ENCODE data around the gene RFT1. TPM values are rescaled to one million over a fixed set of nuclear protein-coding genes. Genes with fewer than 3 reads are reported as not detected.

The RFT1 gene
- total and polyA plus RNA-seq, 4 donors, result 10.8 to 23.1 (median 21.6) TPM

- DNase-seq (peak; percentile 41 to 48 (median 43)), ATAC-seq (ENCODE audit: insufficient read depth, low FRiP score) (no peak)
- H3K9ac ChIP-seq (ENCODE audit: insufficient read depth in 1 of 2, low read length in 2 of 2), result peak overlapping the region; percentile 3 to 55
- peaks cover 0 to 9% (median 0%) of the 10 kb centered on the region in 4 donors for H3K36me3 ChIP-seq (ENCODE audit: control insufficient read depth in 4 of 4, insufficient read depth in 4 of 4, low read length in 4 of 4)
- no peak for TF ChIP-seq CTCF (IDR thresholded peaks at IDR 0.05; ENCODE audit: control extremely low read depth, extremely low read depth)
- peak overlapping the region in 1 of 2 donors; percentile 89 for H3K27ac ChIP-seq (ENCODE audit: low read depth in 1 of 2, low read length in 1 of 2)
- peaks cover 0 to 40% (median 27%) of the 10 kb centered on the region in 5 donors for H3K4me1 ChIP-seq (ENCODE audit: control insufficient read depth in 5 of 5, insufficient read depth in 5 of 5, low read length in 5 of 5)
- H3K4me3 ChIP-seq, result peak overlapping the region; percentile 75
- WGBS, 2 donors, result 9 to 11% methylated on average over 26 to 49 of the region's 49 CpGs
- H3K9me3 ChIP-seq (ENCODE audit: control insufficient read depth in 4 of 4, insufficient read depth in 3 of 4, low read length in 3 of 4), result no peaks in the 10 kb centered on the region
- H3K27me3 ChIP-seq (ENCODE audit: control insufficient read depth in 3 of 3, insufficient read depth in 3 of 3, low read length in 2 of 3), result peaks cover 0 to 3% (median 0%) of the 10 kb centered on the region in 3 donors
Observed at GRCh38 chr3:53161820-53162671, 31.8 kb upstream of the RFT1 start.

- TF ChIP-seq CTCF (IDR thresholded peaks at IDR 0.05; ENCODE audit: control extremely low read depth, extremely low read depth), result no peak
- H3K4me3 ChIP-seq, result peak overlapping the region; percentile 75
- peak overlapping the region; percentile 21 to 89 for H3K27ac ChIP-seq (ENCODE audit: low read depth in 1 of 2, low read length in 1 of 2)
- H3K4me1 ChIP-seq (ENCODE audit: control insufficient read depth in 5 of 5, insufficient read depth in 5 of 5, low read length in 5 of 5), result peaks cover 0 to 38% (median 24%) of the 10 kb centered on the region in 5 donors
- H3K36me3 ChIP-seq (ENCODE audit: control insufficient read depth in 4 of 4, insufficient read depth in 4 of 4, low read length in 4 of 4), result peaks cover 0 to 9% (median 0%) of the 10 kb centered on the region in 4 donors
- WGBS, 2 donors, result 1% methylated on average over 39 to 41 of the region's 41 CpGs
- peaks cover 0 to 5% (median 0%) of the 10 kb centered on the region in 3 donors for H3K27me3 ChIP-seq (ENCODE audit: control insufficient read depth in 3 of 3, insufficient read depth in 3 of 3, low read length in 2 of 3)
- ATAC-seq (ENCODE audit: insufficient read depth, low FRiP score), result no peak
- H3K9ac ChIP-seq (ENCODE audit: insufficient read depth in 1 of 2, low read length in 2 of 2), result peak overlapping the region; percentile 21 to 29
- no peak for DNase-seq
- no peaks in the 10 kb centered on the region for H3K9me3 ChIP-seq (ENCODE audit: control insufficient read depth in 4 of 4, insufficient read depth in 3 of 4, low read length in 3 of 4)
Observed at GRCh38 chr3:53161450-53161819, 31.2 kb upstream of the RFT1 start.

- H3K4me3 ChIP-seq, result peak within 1 kb of the TSS; percentile 75
- peaks cover 0 to 37% (median 22%) of the 10 kb centered on the region in 5 donors for H3K4me1 ChIP-seq (ENCODE audit: control insufficient read depth in 5 of 5, insufficient read depth in 5 of 5, low read length in 5 of 5)
- TF ChIP-seq CTCF (IDR thresholded peaks at IDR 0.05; ENCODE audit: control extremely low read depth, extremely low read depth), result no peak
- H3K27me3 ChIP-seq (ENCODE audit: control insufficient read depth in 3 of 3, insufficient read depth in 3 of 3, low read length in 2 of 3), result peaks cover 0 to 5% (median 0%) of the 10 kb centered on the region in 3 donors
- DNase-seq (peak; percentile 79 to 91 (median 84)), ATAC-seq (ENCODE audit: insufficient read depth, low FRiP score) (peak; percentile 83)
- peak within 1 kb of the TSS; percentile 29 to 55 for H3K9ac ChIP-seq (ENCODE audit: insufficient read depth in 1 of 2, low read length in 2 of 2)
- peaks cover 0 to 4% (median 0%) of the 10 kb centered on the region in 4 donors for H3K36me3 ChIP-seq (ENCODE audit: control insufficient read depth in 4 of 4, insufficient read depth in 4 of 4, low read length in 4 of 4)
- no peaks in the 10 kb centered on the region for H3K9me3 ChIP-seq (ENCODE audit: control insufficient read depth in 4 of 4, insufficient read depth in 3 of 4, low read length in 3 of 4)
- peak within 1 kb of the TSS; percentile 67 to 93 for H3K27ac ChIP-seq (ENCODE audit: low read depth in 1 of 2, low read length in 1 of 2)
- WGBS, 2 donors, result 0% methylated on average over 50 to 88 of the region's 88 CpGs
Observed at GRCh38 chr3:53160660-53161449, 30.6 kb upstream of the RFT1 start, which contains the start of gene PRKCD. TSS of gene PRKCD (plus strand) at chr3:53161209. CDS start at chr3:53178423, 17,214 bp downstream.

All from lung (tissue), 12 donors.